Progenitor cell of endocrine pancreas (in vitro differentiated cells): Measurements from ENCODE around the gene ZNF662. TPM values are rescaled to one million over a fixed set of nuclear protein-coding genes. Genes with fewer than 3 reads are reported as not detected.

Source experiments
- DNase-seq: peaks from one replicate; pipeline ENCODE4 v3.0.0; 2021; ENCODE audit warnings: low spot score; ENCODE audit not compliant: unreplicated experiment
- H3K27ac Mint-ChIP-seq: 2 replicates; pipeline ENCODE4 v1.8.0; 2021; ENCODE audit warnings: mild to moderate bottlenecking, moderate library complexity, mixed read lengths
- H3K27me3 Mint-ChIP-seq: 2 replicates; pipeline ENCODE4 v1.8.0; 2021; ENCODE audit warnings: mixed read lengths
- H3K36me3 Mint-ChIP-seq: 2 replicates; pipeline ENCODE4 v1.8.0; 2022; ENCODE audit warnings: mixed read lengths; ENCODE audit not compliant: insufficient read depth
- H3K4me1 Mint-ChIP-seq: 2 replicates; pipeline ENCODE4 v1.8.0; 2021; ENCODE audit warnings: low read depth, mixed read lengths
- H3K4me3 Mint-ChIP-seq: 2 replicates; pipeline ENCODE4 v1.8.0; 2021; ENCODE audit warnings: low read depth, mild to moderate bottlenecking, moderate library complexity, mixed read lengths
- H3K9me3 Mint-ChIP-seq: 2 replicates; pipeline ENCODE4 v1.8.0; 2021; ENCODE audit warnings: low read depth, mixed read lengths
- total RNA-seq: library from RNA; stranded (reverse); gene quantifications from 2 replicates; pipeline ENCODE4 v1.2.1, GENCODE V29; 2021
- TF ChIP-seq, protein P1 (sequence below): fragments of 200-600 bp; sonication (generic); IDR thresholded peaks from one replicate; pipeline ENCODE4 v1.5.0; 2021; ENCODE audit warnings: antibody characterized with exemption, mild to moderate bottlenecking; ENCODE audit not compliant: unreplicated experiment

Gene ZNF662
- total RNA-seq, 1 donor from 2014 or later, result 0.65 TPM

- peaks cover 1% of the 10 kb centered on the region for H3K36me3 Mint-ChIP-seq
- no peaks in the 10 kb centered on the region for H3K4me1 Mint-ChIP-seq
- no peak overlapping the region for H3K27ac Mint-ChIP-seq
- H3K4me3 Mint-ChIP-seq, result no peak overlapping the region
- DNase-seq, result no peak
- peaks cover 14% of the 10 kb centered on the region for H3K9me3 Mint-ChIP-seq
- H3K27me3 Mint-ChIP-seq, result peaks cover 4% of the 10 kb centered on the region
- TF ChIP-seq, protein P1, sequence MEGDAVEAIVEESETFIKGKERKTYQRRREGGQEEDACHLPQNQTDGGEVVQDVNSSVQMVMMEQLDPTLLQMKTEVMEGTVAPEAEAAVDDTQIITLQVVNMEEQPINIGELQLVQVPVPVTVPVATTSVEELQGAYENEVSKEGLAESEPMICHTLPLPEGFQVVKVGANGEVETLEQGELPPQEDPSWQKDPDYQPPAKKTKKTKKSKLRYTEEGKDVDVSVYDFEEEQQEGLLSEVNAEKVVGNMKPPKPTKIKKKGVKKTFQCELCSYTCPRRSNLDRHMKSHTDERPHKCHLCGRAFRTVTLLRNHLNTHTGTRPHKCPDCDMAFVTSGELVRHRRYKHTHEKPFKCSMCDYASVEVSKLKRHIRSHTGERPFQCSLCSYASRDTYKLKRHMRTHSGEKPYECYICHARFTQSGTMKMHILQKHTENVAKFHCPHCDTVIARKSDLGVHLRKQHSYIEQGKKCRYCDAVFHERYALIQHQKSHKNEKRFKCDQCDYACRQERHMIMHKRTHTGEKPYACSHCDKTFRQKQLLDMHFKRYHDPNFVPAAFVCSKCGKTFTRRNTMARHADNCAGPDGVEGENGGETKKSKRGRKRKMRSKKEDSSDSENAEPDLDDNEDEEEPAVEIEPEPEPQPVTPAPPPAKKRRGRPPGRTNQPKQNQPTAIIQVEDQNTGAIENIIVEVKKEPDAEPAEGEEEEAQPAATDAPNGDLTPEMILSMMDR, result no peak
These were observed 17.7 kb downstream of the ZNF662 start for GRCh38 chr3:42923606-42924005.

DNA sequence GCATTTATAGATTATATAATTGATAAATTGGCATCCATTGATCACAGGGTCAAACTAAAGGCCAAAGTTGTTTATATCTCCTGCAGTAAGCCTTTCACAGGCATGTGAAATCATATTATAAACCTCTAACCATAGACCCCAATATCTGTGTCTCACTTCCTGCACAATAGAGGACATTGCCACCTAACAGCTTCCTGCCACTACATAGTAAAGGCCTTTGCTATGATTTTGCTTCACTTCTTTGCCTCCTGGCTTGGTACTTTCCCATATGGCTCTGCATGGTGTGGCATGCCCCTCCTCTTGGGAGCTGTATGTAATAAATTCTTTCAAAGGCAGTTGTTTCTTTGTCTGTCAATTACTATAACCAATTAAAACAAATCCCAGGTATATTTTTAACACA, 20.4 kb downstream of the ZNF662 start:
- DNase-seq, result no peak
- Mint-ChIP-seq H3K9me3 (peaks cover 6% of the 10 kb centered on the region), H3K4me1 (no peaks in the 10 kb centered on the region), H3K27me3 (peaks cover 4% of the 10 kb centered on the region), H3K36me3 (peaks cover 1% of the 10 kb centered on the region), H3K4me3 (no peak overlapping the region), H3K27ac (no peak overlapping the region)
- TF ChIP-seq, protein P1, result no peak

DNA sequence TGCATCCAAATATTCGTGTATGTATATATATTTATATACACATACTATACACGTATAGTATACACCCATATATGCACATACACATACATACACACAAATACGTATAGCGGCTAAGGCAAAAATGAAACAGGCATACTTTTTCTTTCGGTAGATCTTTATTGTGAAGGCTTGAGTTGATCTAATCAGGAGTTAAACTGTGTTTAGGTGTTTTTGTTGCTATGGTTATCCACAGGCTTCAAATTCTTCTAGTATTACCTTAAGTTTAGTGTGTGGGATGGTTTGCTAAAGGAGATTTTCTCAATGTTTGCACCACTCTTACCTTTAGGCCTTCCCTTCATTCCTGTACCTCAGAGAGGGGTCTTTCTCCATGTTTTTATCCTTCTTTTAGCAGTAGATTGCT, 28.2 kb downstream of the ZNF662 start:
- no peaks in the 10 kb centered on the region for H3K9me3 Mint-ChIP-seq
- no peaks in the 10 kb centered on the region for H3K36me3 Mint-ChIP-seq
- H3K4me1 Mint-ChIP-seq, result no peaks in the 10 kb centered on the region
- DNase-seq, result no peak
- H3K27me3 Mint-ChIP-seq, result peaks cover 3% of the 10 kb centered on the region
- H3K27ac Mint-ChIP-seq, result no peak overlapping the region
- TF ChIP-seq, protein P1, result no peak
- no peak overlapping the region for H3K4me3 Mint-ChIP-seq

DNA sequence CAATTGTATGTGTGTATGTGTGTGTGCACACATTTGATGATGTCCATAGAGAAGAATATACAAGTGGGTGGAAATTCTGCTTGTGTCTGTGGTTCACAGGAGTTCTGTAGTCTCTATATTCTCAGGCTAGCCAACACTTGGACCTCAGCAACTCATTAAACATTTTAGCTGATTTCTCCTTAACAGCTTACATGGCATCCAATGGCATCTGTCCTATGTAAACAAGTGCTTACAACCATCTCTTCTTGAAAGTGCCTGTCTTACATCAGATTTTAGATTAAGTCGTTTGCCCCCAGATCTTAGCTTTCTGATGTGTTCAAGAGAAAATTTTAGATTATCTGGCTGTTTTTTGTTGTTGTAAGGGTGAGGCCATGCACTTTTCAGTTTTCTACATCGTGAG, 29.0 kb downstream of the ZNF662 start:
- Mint-ChIP-seq H3K9me3 (no peaks in the 10 kb centered on the region), H3K27me3 (peaks cover 3% of the 10 kb centered on the region), H3K4me3 (no peak overlapping the region), H3K36me3 (no peaks in the 10 kb centered on the region), H3K4me1 (no peaks in the 10 kb centered on the region), H3K27ac (no peak overlapping the region)
- DNase-seq, result no peak
- TF ChIP-seq, protein P1, result no peak

DNA sequence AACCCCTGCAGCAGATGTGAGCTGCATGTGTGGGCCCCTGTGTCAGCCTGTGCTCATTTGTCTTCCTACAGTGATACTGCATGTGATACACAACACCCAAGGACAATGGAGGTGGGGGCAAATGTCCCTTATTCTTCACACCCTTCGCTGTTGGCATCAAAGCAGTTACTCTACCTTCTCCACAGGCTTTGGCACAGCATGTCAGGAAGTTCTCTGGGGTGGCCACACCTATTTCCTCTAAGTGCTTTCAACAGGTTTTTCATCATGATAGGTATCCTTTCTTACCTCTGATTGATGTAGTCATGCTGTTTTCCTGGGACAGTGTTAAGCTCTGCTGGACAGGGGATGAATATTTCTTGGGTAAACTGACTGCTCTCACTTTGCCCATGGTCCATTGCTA, 29.5 kb downstream of the ZNF662 start:
- Mint-ChIP-seq H3K4me3 (no peak overlapping the region), H3K4me1 (no peaks in the 10 kb centered on the region), H3K36me3 (no peaks in the 10 kb centered on the region), H3K27ac (no peak overlapping the region), H3K27me3 (peaks cover 3% of the 10 kb centered on the region), H3K9me3 (no peaks in the 10 kb centered on the region)
- TF ChIP-seq, protein P1, result no peak
- DNase-seq, result no peak
